ENCODE measurements around the gene ACTBL2. TPM values are rescaled to one million over a fixed set of nuclear protein-coding genes. Genes with fewer than 3 reads are reported as not detected.

Gene ACTBL2
- total RNA-seq, 1 donor from 2014 or later: not detected

DNA sequence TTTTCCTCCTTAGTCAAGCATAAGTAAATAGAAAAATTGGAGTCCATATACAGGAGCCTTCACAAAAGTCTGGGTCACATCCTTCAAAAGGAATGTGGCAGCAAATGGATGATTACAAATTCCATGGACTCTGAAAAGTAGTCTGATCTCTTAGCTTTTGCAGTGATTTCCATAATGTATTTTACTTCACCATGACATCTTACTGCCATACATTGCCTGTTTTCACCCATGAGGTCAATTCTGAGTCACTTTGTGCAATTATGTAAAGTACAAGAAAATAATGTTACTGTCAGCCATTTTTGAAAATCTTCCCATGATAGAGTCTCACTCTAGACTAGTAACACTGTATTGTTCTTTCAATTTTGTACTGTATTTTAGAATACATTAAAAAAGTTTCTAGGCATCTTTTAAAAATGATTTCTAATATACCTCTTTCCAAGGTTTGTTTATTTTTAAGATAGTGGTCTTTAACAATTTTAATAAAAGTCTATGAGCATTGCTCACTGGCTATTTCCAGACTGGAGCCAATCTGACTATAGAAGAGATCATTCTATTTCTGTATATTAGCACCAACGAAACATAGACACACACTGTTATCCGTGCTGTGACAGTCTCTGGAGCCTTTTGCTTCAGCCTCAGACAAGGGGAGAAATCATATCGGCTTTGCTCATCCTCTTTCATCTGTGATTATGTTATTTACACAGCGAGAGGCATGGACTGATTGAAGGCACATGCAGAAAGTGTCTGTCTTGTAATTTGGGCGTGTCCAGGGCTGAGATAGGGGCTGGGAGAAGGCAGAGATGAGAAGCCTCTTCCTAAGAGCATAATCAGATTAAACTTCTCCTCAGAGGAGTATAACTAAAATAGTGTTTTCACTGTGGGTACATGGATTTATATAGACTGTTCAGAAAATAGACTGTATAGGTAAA, 22.9 kb upstream of the ACTBL2 start:
- no peaks in the 10 kb centered on the region for H3K4me1 ChIP-seq
- TF ChIP-seq, protein P1, sequence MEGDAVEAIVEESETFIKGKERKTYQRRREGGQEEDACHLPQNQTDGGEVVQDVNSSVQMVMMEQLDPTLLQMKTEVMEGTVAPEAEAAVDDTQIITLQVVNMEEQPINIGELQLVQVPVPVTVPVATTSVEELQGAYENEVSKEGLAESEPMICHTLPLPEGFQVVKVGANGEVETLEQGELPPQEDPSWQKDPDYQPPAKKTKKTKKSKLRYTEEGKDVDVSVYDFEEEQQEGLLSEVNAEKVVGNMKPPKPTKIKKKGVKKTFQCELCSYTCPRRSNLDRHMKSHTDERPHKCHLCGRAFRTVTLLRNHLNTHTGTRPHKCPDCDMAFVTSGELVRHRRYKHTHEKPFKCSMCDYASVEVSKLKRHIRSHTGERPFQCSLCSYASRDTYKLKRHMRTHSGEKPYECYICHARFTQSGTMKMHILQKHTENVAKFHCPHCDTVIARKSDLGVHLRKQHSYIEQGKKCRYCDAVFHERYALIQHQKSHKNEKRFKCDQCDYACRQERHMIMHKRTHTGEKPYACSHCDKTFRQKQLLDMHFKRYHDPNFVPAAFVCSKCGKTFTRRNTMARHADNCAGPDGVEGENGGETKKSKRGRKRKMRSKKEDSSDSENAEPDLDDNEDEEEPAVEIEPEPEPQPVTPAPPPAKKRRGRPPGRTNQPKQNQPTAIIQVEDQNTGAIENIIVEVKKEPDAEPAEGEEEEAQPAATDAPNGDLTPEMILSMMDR (IDR thresholded peaks at IDR 0.05): no peak
- H3K4me3 ChIP-seq: no peak overlapping the region
- no peak for ATAC-seq
- H3K27ac ChIP-seq: no peak overlapping the region
- no peaks in the 10 kb centered on the region for H3K36me3 ChIP-seq
- H3K9me3 ChIP-seq: no peaks in the 10 kb centered on the region
- intact Hi-C loops (cut with DNase I): no loop called here
- DNase-seq: no peak
- H3K27me3 ChIP-seq (ENCODE audit: low read depth): no peaks in the 10 kb centered on the region

DNA sequence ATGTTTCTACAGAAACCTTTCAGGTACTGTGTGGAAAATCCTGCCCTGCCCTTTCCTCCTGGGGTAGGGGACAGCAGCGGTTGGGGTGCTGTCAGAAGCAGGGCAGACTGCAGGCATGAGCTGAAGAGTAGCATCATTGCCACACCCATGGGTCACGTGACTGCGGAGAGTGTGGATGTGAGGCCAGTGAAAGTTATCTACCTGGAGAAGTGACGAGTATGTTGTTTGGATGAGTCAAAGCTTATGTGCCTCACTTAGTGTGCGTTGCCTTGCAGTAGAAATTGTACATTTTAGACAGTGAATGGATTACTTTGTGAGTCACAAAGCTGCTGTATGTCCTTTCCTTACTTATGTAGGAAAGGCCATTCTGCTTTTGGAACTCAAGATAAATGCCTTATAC, 21.7 kb upstream of the ACTBL2 start:
- no peak for ATAC-seq
- Histone ChIP-seq H3K9me3 (no peaks in the 10 kb centered on the region), H3K4me1 (peaks cover 4% of the 10 kb centered on the region), H3K4me3 (no peak overlapping the region), H3K27ac (no peak overlapping the region), H3K27me3 (ENCODE audit: low read depth) (no peaks in the 10 kb centered on the region), H3K36me3 (no peaks in the 10 kb centered on the region)
- TF ChIP-seq, protein P1 (IDR thresholded peaks at IDR 0.05): no peak
- no peak for DNase-seq
- intact Hi-C loops (cut with DNase I): no loop called here

DNA sequence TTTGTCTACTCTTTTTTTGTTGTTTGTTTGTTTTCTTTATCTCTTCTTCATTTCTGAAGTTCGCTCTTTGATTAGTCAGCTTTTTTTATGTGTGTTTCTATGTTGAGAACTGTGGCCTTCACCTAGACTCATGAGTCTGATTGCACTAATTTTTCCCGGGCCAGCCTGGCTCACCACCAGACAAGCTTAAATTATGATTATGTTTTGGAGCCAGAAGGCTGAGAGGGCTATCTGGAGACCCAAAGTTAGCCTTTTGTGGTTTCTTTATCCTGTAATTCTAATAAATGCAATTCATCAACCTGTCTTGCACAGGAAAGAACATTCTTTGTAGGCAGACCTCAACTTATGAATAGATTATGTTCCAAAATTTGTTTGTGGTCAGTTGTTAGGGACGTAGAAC, 20.8 kb upstream of the ACTBL2 start:
- Histone ChIP-seq H3K4me1 (peaks cover 10% of the 10 kb centered on the region), H3K27ac (no peak overlapping the region), H3K27me3 (ENCODE audit: low read depth) (no peaks in the 10 kb centered on the region), H3K36me3 (no peaks in the 10 kb centered on the region), H3K9me3 (no peaks in the 10 kb centered on the region), H3K4me3 (no peak overlapping the region)
- DNase-seq (no peak), ATAC-seq (no peak)
- TF ChIP-seq, protein P1 (IDR thresholded peaks at IDR 0.05): no peak
- intact Hi-C loops (cut with DNase I): no loop called here

DNA sequence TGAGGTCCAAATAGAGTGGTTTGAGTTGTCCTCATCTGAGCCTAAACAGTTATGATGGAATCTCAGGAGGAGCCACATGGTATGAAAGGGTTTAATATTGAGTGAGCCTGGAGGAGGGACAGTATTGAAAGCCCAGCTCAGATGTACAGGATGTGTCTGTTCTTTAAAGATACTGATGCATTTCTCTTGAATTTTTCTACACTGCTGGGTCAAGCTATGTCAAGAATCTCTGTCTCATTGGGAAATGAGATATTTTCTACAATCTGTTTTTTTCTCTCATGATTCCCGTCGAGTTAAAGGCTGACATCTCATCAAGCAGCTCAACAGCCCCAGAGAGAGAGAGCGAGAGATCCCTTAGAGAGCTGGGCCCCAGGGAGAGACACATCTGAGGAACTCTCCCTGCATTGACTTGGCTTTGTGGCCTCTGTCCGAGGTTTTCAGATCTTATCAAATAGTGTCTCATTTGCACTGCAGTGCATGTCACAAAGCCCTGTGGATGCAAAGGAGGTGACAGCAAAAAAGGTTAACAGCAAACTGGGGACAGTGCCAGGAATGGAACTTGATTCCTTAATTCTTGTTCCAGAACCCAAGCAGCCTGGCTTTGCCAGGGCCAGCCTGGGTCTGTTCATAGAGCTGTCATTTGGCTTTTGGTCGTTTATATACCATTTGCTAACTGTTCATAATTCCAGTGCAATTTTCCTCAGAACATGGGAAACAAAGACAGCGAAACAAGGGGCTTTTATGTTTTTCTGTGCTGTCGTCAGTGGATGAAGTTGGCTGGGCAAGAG, 19.0 kb upstream of the ACTBL2 start:
- peaks cover 10% of the 10 kb centered on the region for H3K4me1 ChIP-seq
- ATAC-seq (no peak), DNase-seq (no peak)
- H3K27me3 ChIP-seq (ENCODE audit: low read depth): no peaks in the 10 kb centered on the region
- no peaks in the 10 kb centered on the region for H3K36me3 ChIP-seq
- H3K27ac ChIP-seq: no peak overlapping the region
- intact Hi-C loops (cut with DNase I): no loop called here
- TF ChIP-seq, protein P1 (IDR thresholded peaks at IDR 0.05): no peak
- no peaks in the 10 kb centered on the region for H3K9me3 ChIP-seq
- H3K4me3 ChIP-seq: no peak overlapping the region

DNA sequence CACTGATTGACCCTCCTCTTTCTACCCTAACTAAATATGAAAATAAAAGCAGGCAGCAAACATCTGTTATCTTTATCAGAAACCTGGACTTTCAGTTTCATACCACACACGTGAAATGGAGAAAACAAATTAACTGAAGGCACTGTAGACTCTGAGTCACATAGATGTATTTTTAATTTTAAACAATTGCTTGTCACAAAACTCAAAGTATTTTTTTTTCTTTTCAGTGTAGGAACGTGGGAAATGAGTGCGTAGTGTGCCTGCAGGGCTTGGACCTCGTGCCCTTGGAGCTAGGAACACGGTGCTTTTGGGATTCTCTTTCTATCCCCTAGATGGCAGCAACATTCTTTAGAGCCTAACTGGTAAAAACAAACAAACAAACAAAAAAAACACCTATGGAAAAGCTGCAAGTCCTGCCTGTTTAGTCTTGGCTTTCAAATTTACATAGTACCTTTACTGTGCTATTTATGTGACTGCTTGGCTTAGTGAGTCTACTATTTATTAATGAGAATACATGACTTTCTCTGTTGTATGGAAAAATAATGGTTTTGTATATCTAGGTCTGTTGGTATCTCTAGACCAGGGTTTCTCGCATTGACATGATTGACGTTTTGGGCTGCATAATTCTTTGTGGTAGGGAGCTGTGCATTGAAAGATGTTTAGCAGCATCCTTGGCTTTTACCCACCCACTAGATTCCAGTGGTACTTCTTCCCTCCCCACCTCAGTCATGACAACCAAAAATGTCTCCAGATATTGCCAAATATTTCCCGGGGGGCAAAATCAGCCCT, 16.8 kb upstream of the ACTBL2 start:
- intact Hi-C loops (cut with DNase I): no loop called here
- peaks cover 23% of the 10 kb centered on the region for H3K4me1 ChIP-seq
- no peaks in the 10 kb centered on the region for H3K27me3 ChIP-seq (ENCODE audit: low read depth)
- TF ChIP-seq, protein P1 (IDR thresholded peaks at IDR 0.05): peak; percentile 62
- H3K9me3 ChIP-seq: no peaks in the 10 kb centered on the region
- no peaks in the 10 kb centered on the region for H3K36me3 ChIP-seq
- H3K27ac ChIP-seq: no peak overlapping the region
- H3K4me3 ChIP-seq: peak overlapping the region; percentile 24
- DNase-seq: no peak
- peak; percentile 40 to 57 for ATAC-seq

Measured in lower lobe of right lung (tissue), 2 donors.